K562 (cell line): ENCODE data around the gene PPP1R9B. TPM values are rescaled to one million over a fixed set of nuclear protein-coding genes. Genes with fewer than 3 reads are reported as not detected.

ENCODE experiments used
- ATAC-seq: fragments of 200-7000 bp; cut with Tn5 transposase; 3 replicates; pipeline ENCODE4 v1.9.1; 2020; ENCODE audit warnings: moderate library complexity
- BruUV-seq: library from RNA; stranded (reverse); fragments of 400-500 nt; replicated peaks from 2 replicates; lab custom pipeline; 2021; lab: Mats Ljungman, UMichigan
- CTCF ChIA-PET: fragments of 300-600 bp; formaldehyde crosslinking; extraction: SDS; loops from one replicate; lab custom pipeline; 2021; ENCODE audit warnings: low intra/inter-chr PET ratio; lab: Yijun Ruan, JAX
- POLR2A ChIA-PET: fragments of 300-600, 350-650 bp; sonication (Branson Sonifier 250); formaldehyde crosslinking; extraction: SDS; loops from one replicate; lab custom pipeline; 2021; ENCODE audit warnings: antibody characterized with exemption, inconsistent platforms; lab: Yijun Ruan, JAX
- DNase-seq, 4 experiments: peaks; one replicate each; pipeline versions ENCODE4 v3.0.0 to v3.0.0-alpha.2; 2011 to 2018; ENCODE audit warnings: low spot score in 3 of 4, mixed read lengths in 3 of 4; ENCODE audit errors: extremely low read depth in 1 of 4
- FAIRE-seq: peaks from 2 replicates; lab custom pipeline; 2011; peaks lifted over from hg19 to GRCh38; lab: Jason Lieb, UNC
- H2AFZ ChIP-seq: 2 replicates; pipeline ENCODE4 v1.6.0; 2011; ENCODE audit warnings: low read depth, low read length, control low read depth, inconsistent platforms
- H3K27ac ChIP-seq: fragments of 200-600 bp; 3 replicates; pipeline ENCODE4 v1.8.0; 2011; ENCODE audit warnings: low read depth, mild to moderate bottlenecking, control low read depth, inconsistent platforms, low read length, moderate library complexity, mixed read lengths; ENCODE audit errors: extremely low read depth
- H3K27me3 ChIP-seq, 2 experiments: fragments of 300-600 bp in 1 of 2; 2 replicates in 1 of 2; 3 replicates in 1 of 2; pipeline versions ENCODE4 v1.6.0 to v1.8.0; 2011; ENCODE audit warnings: inconsistent platforms in 2 of 2, low read length in 2 of 2, mild to moderate bottlenecking in 1 of 2, mixed read lengths in 1 of 2, moderate library complexity in 1 of 2; ENCODE audit not compliant: control insufficient read depth in 2 of 2, insufficient read depth in 2 of 2
- H3K36me3 ChIP-seq: fragments of 300-600 bp; 3 replicates; pipeline ENCODE4 v1.8.0; 2011; ENCODE audit warnings: mild to moderate bottlenecking, low read length, inconsistent platforms; ENCODE audit not compliant: control insufficient read depth, insufficient read depth
- H3K4me1 ChIP-seq, 2 experiments: fragments of 200-600 bp in 1 of 2; replicated peaks in 1 of 2; 2 replicates in 1 of 2; 3 replicates in 1 of 2; pipeline versions ENCODE4 v1.5.1 to v1.8.0; 2011; ENCODE audit warnings: inconsistent platforms in 2 of 2, low read length in 2 of 2, mild to moderate bottlenecking in 1 of 2, mixed read lengths in 1 of 2, moderate library complexity in 1 of 2; ENCODE audit not compliant: control insufficient read depth in 2 of 2, insufficient read depth in 2 of 2
- H3K4me2 ChIP-seq: 2 replicates; pipeline ENCODE4 v1.6.1; 2011; ENCODE audit warnings: low read length, control low read depth, inconsistent platforms, mixed read lengths; ENCODE audit not compliant: insufficient read depth
- H3K4me3 ChIP-seq: fragments of 200-600 bp; sonication (generic), shearing (Covaris generic); 2 replicates; pipeline ENCODE4 v1.5.1; 2016; ENCODE audit warnings: control low read depth, inconsistent platforms
- H3K79me2 ChIP-seq: fragments of 200-600 bp; 3 replicates; pipeline ENCODE4 v1.8.0; 2011; ENCODE audit warnings: low read length, inconsistent platforms; ENCODE audit not compliant: control insufficient read depth, insufficient read depth
- H3K9ac ChIP-seq, 2 experiments: 2 replicates each; pipeline versions ENCODE4 v1.6.0 to v1.6.1; 2011; ENCODE audit warnings: low read depth in 2 of 2, low read length in 2 of 2, control low read depth in 1 of 2, inconsistent platforms in 1 of 2, mild to moderate bottlenecking in 1 of 2, mixed read lengths in 1 of 2; ENCODE audit not compliant: insufficient read depth in 1 of 2
- H3K9me1 ChIP-seq: one replicate; pipeline ENCODE4 v1.6.0; 2011; ENCODE audit warnings: inconsistent platforms, mild to moderate bottlenecking, low read length, moderate library complexity; ENCODE audit not compliant: control insufficient read depth, insufficient read depth
- H3K9me3 ChIP-seq: replicated peaks from 2 replicates; pipeline ENCODE4 v1.5.1; 2011; ENCODE audit warnings: low read depth, low read length, inconsistent platforms; ENCODE audit not compliant: control insufficient read depth, insufficient read depth
- H4K20me1 ChIP-seq: replicated peaks from 2 replicates; pipeline ENCODE4 v1.6.1; 2011; ENCODE audit warnings: low read length, inconsistent platforms, mixed read lengths; ENCODE audit not compliant: control insufficient read depth, insufficient read depth
- RBBP5 ChIP-seq: fragments of 200-600 bp; sonication (generic); IDR thresholded peaks from 2 replicates; pipeline ENCODE4 v1.6.1; 2012; ENCODE audit warnings: borderline replicate concordance, mild to moderate bottlenecking, low read length, control low read depth, inconsistent platforms; ENCODE audit not compliant: insufficient read depth, poor library complexity, severe bottlenecking
- RBFOX2 ChIP-seq: fragments of 200-400 bp; formaldehyde crosslinking; IDR thresholded peaks from 2 replicates; pipeline ENCODE4 v1.6.1; 2017; ENCODE audit warnings: low read depth, mild to moderate bottlenecking, low read length, moderate library complexity
- ZNF217 ChIP-seq: sonication (generic); formaldehyde crosslinking; IDR thresholded peaks from 2 replicates; pipeline ENCODE4 v1.8.0; 2022; ENCODE audit warnings: mild to moderate bottlenecking, missing genetic modification reagents
- WGBS: fragments of 100-300 bp; shearing (Covaris generic); methylation state at CpG from one replicate; pipeline ENCODE4 v1.1.6; 2016; ENCODE audit warnings: low coverage, mixed read lengths; ENCODE audit not compliant: insufficient coverage; ENCODE audit errors: missing lambda C conversion rate; 5-methylcytosine and 5-hydroxymethylcytosine counted together
- in situ Hi-C: fragments of 300-500 bp; cut with MboI; formaldehyde crosslinking; loops from 4 replicates; pipeline ENCODE4 v1.15.0; 2018; ENCODE audit warnings: inconsistent platforms, mixed read lengths
- intact Hi-C: fragments of 100-400 bp; cut with micrococcal nuclease; formaldehyde crosslinking; loops from 2 replicates; pipeline ENCODE4 v1.14.2; 2022
- polyA plus RNA-seq, 8 experiments: library from polyadenylated mRNA; depleted of rRNA in 4 of 8; stranded (reverse) in 5 of 8; unstranded in 3 of 8; fragments of >200 nt; fragmentation: Nextera tagmentation in 2 of 8; fragmentation: Illumina TruSeq in 1 of 8; extraction: Ambion mirVana in 2 of 8; extraction: Trizol in 1 of 8; gene quantifications; 2 replicates each; pipeline versions ENCODE4 v1.2.1 to v1.2.3, GENCODE V29; 2011 to 2014; ENCODE audit warnings: inconsistent platforms in 1 of 8, missing spikeins in 1 of 8
- total RNA-seq, 7 experiments: library from RNA; depleted of rRNA in 6 of 7; stranded (reverse); fragments of >200 nt in 6 of 7; fragmentation: Illumina TruSeq in 2 of 7; extraction: Trizol in 2 of 7; gene quantifications; 2 replicates each; pipeline versions ENCODE4 v1.2.1 to v1.2.3, GENCODE V29; 2011 to 2021; ENCODE audit warnings: low replicate concordance in 1 of 7

The PPP1R9B gene
- total and polyA plus RNA-seq, 9 of the 15 experiments (the other 6 are each of a cell fraction or from before 2014, with no cell fraction given) = 0.10 to 63.5 (median 24.7) TPM

DNA sequence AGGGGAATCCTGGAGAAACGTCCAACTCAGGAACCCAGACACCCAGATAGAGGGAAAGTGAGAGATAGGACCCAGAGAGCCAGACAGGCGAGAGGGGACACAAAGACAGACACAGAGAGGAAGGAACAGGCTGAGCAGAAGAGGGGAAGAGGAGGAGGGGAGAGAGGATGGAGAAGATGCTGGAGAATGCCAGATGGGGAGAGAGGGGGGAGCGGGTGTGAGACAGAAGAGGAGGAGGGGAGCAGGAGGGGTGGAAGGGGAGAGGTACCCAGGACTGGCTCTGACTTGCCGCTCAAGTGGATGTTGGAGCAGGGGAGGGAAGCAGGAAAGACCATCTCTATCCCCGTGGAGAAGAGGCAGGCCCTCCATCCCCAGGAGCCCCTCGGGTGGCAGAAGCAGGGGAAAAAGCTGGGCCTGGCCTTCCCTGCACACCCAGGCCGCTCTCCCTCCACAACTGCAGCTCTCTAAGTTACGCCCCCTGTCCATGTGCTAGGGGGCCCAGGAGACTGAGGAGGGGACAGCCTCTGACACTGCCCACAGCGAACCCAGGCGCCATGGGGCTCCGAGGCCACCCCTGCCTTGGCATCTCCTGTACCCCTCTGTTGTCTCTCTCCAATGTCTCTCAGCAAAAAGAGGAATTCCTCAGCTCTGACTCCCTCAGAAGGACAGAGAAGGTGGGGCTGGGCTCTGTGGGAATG lies 4.8 kb downstream of the PPP1R9B start:
- Histone ChIP-seq H3K4me1 (peaks cover 20 to 65% of the 10 kb centered on the region in 2 experiments; a peak in 4 of 5 replicates), H4K20me1 (peaks cover 14% of the 10 kb centered on the region), H3K4me2 (no peak overlapping the region), H3K9me1 (peaks cover 14% of the 10 kb centered on the region), H2AFZ (no peak overlapping the region), H3K4me3 (no peak overlapping the region), H3K79me2 (peaks cover 83% of the 10 kb centered on the region), H3K9ac (peak overlapping the region in 1 of 2 experiments; percentile 97; a peak in 2 of 4 replicates), H3K27me3 (no peaks in the 10 kb centered on the region), H3K27ac (no peak overlapping the region), H3K36me3 (peaks cover 73% of the 10 kb centered on the region), H3K9me3 (no peaks in the 10 kb centered on the region)
- DNase-seq (no peak), ATAC-seq (no peak), FAIRE-seq (no peak)
- TF ChIP-seq ZNF217 (CRISPR knock-in tag) (no peak), RBBP5 (peak; percentile 11), RBFOX2 (0 out of 2 replicates have a peak, but pooled peaks have one; percentile 10)
- BruUV-seq = no TSS peak
- in situ Hi-C loops (no loop called here), intact Hi-C loops (no loop called here)
- CTCF ChIA-PET = no interaction called here
- WGBS = 68% methylated on average over 5 of the region's 11 CpGs
- POLR2A ChIA-PET = interaction anchor here (0.7 to 2.0 kb wide), 3 partner anchors 9 to 129 kb away, joined by 3 to 6 read pairs (median 5); no protein-coding TSS in a partner anchor
